GM18861 (cell line): Measurements from ENCODE around the gene KLHDC7A.
"Not testable (repeated sequence)": the region's sequence is repeated elsewhere in the genome, so short reads cannot be mapped to it uniquely, and the experiment has no call there.

ENCODE experiments used
- ATAC-seq: cut with Tn5 transposase; IDR thresholded peaks from one replicate; pipeline ENCODE4 v1.9.1; 2021; ENCODE audit not compliant: unreplicated experiment

KLHDC7A gene

DNA sequence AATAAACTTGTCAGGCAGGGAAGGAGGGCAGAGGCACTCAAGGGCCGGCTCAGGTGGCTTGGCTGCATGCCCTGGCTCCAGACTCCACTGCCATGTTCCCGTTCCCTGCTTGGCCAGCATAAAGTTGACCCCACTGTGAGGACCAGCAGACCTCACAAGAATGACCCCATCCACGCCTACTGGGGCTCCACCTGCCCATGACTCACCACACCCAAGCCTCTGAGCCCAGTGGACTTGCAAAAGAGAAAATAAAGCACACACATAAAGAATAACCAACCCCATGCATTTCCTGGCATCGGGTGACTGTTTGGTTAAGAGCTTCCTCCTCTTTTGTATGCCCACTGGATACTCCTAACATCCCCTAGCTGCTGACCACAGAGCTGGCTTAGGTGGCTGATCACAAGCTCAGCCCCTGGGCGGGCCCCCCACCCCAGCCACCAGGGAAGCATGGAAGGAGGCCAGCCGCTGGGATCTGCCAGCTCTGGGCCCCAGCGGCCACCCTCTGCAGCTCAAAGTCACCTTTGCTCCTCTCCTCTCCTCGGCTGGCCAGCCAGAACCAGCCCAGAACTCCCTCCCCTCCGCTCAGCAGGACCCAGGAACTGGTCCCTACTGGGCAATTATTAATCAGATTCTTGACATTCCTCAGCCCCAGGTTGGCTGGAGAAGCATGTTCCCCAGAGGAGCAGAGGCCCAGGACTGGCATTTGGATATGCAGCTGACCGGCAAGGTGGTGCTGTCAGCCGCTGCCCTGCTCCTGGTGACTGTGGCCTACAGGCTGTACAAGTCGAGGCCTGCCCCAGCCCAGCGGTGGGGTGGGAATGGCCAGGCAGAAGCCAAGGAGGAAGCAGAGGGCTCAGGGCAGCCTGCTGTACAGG lies at the start of gene KLHDC7A:
Gene KLHDC7A, plus strand, starts transcription at position 616 of the 875 bp plus-strand sequence. Its CDS starts 52 bp downstream, at position 668.
- ATAC-seq = no peak

DNA sequence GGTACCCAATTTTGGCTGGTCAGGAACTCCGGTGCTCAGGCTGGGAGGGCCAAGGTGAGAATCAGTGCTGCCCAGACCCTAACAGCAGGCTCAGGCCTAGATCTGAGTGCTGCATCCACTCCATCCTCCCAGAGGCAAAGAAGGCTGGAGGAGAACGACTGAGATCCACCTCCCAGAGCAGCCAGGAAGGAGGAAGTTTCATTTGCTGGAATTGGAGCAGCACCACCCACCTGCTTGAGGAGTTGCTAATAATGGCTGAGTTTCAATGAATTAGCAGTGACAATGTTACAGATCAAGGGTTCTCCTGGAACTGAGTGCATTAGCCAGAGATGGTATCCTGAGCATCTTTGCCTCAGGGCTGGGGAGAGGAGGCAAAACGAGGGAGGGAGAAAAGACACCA lies 46.7 kb upstream of the KLHDC7A start:
- ATAC-seq = no peak

DNA sequence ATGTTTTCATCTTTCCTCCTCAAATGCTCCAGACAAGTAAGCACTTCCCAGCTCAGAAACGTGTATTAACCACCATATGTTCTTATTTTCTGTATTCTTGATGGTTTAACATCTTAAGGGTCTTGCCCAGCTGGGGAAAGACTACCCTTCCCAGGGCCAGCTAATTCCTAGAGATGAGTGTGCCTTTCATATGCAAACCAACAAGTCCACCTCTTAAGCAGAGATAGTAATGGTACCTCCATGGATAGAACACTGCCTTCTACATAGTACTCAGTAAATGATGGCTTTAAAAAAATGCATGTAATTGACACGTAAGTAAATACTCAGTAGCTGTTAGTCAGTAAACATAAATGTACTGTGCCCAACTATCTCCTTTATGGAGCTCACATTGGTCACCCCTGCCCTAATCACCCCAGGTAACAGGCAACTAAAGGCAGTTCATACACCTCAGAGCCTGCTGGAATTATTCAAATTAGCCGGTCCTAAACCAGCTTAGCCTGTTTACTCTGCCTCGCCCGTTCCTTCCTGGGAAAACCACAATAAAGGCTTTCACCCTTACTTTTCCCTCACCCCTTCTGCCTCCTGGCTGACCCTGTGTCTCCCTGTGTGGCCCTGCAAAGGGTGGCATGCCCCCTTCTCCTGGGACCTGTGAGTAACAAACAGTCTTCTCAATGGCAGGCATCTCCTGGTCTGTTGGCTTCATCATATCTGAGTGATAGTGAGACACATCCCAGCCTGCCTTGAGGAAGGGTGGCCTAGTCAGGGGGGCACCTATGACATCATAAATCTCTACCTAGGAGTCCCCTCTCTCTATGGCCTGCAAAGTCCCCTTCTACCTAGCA lies 40.1 kb upstream of the KLHDC7A start:
- no peak for ATAC-seq

DNA sequence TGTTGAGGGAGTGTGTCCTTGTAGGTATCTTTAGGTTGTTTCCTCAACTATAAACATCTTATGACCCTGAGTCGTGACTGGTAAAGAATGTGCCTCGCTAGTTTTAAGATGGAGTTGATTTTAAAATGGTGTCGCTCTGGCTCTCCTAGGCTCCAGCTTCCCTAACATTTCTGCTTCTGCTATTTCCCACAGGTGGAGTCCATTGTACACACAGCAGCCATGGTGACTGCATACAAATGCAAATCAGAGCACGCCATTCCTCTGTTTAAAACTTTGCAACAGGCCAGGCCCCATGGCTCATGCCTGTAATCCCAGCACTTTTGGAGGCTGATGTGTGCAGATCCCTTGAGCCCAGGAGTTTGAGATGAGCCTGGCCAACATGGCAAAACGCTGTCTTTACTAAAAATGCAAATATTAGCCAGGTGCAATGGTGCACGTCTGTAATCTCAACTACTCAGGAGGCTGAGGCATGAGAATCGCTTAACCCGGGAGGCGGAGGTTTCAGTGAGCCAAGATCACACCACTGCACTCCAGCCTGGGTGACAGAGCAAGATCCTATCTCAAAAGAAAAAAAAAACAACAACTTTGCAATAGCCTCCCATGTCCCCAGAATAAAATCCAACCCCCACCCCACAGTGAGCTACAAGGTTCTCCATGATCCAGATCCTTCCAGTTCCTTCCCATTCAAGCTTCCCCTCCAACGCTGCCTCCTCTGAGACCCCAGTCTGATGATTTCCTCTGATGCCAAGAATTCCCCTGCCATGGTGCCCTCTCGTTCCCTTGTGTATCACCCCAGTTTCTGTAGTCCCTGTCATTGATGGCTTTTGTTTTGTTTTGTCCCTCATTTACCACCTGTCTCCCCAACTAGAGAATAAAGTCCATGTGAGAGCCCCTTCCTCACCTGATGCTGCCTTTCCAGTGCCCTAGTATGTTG lies 36.9 kb upstream of the KLHDC7A start:
- no peak for ATAC-seq

DNA sequence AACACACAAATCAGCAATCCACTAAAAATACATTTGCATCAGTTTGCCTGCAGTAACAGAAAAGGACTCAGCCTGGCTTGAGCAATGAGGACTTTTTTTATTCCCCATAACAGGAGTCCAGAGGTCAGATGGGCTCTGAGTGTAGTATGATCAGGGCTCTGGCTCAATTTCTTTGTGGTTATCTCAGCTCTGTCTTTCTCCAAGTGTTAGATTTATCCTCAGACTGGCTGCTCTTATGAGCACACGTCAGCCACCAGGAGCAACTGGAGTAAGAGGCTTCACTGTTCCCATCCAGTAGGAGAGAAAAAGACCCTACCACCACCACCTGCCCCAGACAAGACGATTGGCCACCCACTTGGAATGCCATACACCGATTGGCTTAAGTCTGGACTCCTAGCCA lies 36.2 kb upstream of the KLHDC7A start:
- ATAC-seq = no peak

DNA sequence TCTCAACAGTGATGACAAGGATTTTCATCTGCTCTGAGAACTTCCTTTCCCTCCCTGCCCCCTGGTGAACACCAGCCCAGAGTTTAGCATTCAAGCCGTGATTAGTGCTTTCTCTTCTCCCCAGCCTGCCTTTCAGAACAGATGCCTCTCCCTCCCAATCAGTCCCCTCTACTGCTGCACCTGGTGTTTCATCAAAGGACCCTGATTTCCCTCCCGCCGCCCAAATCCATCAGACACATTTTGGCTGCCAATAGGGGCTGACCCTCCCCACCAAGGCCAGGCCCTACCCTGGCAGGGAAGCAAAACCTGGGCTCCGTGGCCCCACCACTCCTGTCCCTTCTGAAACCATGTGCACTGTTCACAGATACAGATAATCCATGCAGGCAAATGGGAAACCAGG lies 34.0 kb upstream of the KLHDC7A start:
- ATAC-seq = no peak

DNA sequence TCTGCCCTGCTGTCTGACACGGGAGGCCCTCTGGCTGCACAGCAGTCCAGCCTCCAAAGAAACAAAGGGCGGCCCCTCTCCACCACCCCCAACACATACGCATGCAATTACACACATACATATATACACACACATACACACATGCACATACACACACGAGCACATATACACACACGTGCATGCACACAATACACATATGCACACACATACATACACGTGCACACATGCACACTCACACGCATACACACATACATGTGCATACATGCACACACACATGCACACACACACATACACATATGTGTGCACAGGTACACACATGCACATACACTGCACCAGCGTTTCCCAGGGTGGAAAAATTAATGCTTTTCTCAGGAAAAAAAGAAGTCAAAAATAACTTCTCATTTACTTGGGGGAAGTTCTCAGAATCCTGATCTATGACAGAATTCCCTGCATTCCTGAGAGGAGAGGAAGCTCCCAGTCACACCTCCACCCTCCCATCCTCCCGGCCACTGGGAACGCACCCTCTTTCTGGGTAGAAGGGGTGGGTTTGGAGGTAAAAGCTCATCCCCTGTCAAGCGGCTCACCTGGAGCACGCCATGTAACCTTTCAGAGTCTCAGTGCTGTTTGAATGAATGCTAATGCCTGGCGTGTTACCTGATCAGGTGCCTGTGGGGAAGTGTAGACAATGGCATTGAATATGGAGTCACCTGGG lies 33.1 kb upstream of the KLHDC7A start:
- no peak for ATAC-seq

DNA sequence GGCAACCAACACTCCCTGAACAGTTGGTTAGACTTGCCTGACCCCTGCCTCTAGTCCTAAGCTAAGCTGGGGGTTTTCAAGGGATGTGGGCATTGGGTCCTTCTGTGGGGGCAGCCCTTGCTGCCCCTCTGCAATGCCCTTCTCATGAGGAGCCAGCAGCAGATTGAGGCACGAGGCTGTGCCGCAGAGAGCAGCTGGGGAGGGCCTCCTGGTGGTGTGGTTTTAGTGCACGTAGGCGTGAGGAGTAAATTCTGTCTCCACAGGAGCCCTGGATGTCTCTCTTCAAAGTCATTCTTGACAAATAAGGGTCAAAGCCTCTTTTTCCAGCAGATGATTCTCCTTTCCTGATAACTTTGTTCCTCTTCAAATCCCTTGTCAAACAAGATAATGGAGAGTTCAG lies 31.8 kb upstream of the KLHDC7A start:
- ATAC-seq = no peak

DNA sequence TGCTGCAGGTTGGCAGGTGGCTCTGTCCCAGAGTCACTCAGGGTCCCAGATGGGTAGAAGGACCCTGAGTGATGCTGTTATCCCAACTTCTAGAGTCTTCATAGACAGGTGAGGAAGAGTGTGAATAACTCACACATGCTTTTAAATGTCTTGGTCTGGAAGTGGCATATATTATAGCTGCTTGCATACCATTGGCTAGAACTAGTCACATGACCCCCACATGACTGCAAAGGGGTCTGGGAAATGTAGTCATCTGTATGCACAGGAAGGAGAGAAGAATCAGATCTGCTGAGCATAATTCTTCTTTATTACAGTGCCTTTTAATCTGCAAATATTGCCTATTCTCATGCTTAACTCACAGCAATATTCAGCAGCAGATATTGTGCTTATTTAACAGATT lies 28.2 kb upstream of the KLHDC7A start:
- no peak for ATAC-seq

DNA sequence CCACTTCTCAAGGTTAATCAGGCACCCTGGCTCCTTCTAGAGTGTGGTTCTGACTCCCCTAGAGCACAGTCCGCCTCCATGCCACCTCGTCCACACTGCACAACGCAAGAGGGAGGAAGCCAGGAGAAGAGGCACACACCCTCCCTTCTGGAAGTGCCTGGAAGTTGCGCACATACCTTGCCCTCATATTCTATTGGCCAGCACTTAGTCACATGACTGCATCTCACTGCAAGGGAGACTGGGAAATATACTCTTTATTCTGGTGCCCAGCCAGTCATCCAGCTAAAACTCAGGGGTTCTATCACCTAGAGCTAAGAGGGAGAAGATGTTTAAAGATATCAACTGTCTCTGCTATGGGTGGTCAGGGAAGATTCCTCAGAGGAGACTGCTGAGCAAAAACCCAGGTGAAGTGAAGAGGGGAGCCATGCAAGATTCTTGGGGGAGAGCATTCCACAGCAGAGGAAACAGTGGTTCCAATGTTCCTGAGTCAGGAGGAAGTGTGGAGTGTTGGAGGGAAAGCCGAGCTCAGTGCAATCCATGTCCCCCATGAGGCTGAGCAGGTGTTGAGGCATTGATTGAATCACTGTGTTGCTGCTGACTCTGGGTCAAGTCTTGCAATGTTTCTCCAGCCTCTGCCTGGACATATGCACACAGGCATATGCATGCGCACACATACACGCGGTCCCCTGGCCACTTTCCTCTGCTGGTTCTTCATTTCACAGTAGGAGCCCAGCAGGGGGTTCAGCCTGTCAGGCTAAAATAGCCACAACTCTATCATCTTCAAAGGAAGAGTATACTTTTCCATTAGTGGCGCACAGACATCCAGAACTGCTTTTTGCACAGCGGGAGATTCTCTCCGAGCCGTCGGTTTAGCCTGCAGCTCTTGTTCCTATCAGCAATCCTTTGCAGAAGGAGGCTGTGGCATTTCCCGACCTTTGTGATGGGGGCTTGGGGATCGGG lies 22.3 kb upstream of the KLHDC7A start:
- no peak for ATAC-seq

DNA sequence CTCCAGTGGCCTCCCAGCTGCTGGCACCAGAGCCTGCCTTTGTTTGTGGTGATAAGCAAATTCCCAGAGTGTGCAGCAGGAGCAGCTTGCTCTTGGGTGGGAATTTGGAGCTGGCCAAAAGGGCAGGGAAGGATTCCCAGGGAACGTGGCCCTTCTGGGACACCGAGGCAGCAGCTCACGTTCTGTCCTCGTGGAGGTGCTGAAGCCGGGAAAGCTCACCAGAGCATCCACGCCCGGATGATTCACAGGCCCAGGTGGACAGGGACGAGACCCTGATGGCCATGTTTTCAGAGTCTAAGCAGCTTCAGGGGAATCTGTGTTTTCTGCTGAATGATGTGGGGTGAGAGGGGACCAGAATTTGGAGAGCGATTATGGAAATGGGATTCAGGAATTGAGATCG lies 19.1 kb upstream of the KLHDC7A start:
- no peak for ATAC-seq

DNA sequence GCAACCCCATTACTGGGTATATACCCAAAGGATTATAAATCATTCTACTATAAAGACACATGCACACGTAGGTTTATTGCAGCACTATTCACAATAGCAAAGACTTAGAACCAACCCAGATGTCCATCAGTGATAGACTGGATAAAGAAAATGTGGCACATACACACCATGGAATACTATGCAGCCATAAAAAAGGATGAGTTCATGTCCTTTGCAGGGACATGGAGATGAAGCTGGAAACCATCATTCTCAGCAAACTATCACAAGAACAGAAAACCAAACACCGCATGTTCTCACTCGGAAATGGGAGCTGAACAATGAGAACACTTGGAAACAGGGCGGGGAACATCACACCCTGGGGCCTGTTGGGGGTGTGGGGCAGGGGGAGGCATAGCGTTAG lies 18.2 kb upstream of the KLHDC7A start:
- ATAC-seq = not testable (repeated sequence)

DNA sequence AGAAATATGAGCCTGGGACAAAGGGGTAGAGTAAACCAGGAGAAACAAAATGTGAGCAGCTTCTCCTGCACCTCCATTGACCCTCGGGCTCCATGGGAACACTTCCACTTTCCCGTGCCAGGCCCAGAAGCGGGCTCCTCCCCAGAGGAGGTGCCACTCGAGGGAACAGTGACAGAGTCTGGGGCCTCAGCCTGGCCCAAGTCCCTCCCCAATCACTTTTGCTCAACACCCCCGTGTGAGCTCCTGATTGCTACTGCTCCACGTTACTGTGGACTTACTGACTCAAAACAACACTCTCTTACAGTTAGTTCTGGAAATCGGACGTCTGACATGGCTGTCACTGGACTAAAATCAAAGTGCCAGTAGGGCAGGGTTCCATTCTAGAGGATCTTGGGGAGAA lies 17.7 kb upstream of the KLHDC7A start:
- no peak for ATAC-seq

DNA sequence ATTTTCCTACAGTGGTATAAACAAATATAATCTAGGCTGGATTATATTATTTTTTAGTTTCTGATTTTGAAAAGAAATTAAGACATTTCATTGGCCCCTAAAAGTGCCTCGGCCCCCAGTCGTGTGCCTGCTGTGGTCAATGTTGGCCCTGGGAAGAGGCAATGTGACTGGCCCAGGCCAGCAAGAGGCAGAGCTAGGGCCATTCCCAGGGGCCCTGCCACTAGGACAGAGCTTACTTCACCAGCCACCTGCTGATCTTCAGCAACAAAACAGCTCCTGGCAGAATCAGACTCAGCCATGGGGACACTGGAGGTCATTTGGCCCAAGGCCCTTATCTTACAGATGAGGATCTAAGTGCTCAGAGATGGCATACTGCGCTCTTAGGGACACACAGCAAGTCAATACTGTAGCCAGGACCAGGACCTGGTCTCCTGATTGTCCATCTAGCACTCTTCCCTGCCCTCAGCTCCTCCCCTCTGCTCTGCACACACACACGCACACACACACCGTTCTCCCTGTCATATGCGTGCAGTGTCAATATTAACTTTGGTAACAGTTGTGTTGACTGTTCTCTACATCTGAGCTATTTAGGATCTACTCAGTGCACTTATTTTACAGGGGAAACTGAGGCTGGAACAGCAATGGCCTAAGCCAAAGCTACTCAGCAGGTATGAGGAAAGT lies 16.6 kb upstream of the KLHDC7A start:
- no peak for ATAC-seq

DNA sequence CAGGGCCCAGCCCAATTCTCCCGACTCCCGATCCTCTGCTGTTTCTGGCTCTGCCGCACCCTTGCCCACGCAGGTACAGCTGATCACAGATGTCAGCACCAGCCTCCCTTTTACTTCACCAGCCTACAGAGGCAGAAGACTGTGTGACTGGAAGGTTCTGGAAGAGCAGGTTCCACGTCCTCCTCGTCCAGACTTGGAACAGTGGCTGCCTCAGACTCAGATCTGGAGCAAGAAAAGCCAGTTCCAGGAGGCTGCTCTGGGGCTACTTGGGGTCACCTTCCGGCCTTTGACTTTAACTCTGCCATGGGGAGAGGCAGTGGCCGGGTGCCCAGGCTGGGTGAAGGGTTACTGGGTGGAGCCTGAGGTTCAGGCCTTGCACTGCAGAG lies 16.1 kb upstream of the KLHDC7A start:
- no peak for ATAC-seq

DNA sequence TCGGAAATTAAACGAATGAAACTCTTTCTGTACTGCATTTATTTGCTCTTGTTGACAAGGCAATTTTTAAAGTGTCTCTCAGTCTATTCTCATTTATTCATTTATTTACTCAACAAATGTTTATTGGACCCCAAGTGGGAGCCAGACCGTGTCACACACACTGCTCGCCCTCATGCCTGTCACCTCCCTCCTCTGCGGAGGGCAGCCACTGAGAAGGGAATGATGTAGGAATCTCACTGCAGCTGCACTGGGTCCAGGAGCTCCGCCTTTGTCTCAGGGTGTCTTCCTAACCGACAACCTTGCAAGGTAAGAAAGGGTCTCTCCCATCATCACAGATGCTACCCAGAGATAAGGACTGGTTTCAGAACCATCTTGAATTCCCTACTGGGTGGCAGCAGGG lies 14.1 kb upstream of the KLHDC7A start:
- no peak for ATAC-seq

DNA sequence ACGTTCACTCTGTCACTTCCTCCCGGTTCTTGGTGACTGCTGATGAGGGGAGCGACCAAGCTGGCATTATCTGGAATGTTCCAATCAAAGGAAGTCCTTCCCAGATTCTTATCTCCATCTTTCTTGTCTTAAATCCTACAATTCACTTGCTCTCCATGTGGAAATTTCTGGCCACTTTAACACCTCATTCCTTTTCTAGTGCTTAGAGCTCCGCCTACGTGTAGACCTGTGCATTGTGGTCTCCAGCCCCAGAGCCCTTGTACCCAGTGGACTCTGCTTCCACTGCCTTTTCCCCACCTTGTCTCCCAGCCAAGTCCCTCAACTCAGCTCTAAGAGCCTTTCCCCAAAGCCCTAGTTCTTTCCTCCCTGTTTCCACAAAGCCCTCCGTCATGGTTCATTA lies 12.2 kb upstream of the KLHDC7A start:
- no peak for ATAC-seq

DNA sequence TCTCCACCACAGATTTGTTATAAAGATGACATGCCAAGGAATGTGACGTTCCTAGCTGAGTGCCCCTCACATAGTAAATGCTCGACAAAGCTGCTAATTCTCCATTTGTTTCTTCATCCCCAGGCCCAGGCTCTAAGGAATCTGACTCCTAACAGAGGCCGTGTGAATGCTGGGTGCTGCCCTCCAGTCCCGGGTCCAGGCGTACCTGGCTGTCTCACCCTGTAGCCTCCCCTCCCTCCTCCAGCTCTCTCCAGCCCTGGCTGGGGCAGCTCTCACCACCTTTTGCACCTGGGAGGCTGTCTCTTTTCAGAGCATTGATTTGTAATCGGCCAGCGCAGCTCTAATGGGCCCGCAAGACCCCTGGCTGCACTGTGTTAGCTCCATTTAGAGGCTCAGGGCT lies 11.2 kb upstream of the KLHDC7A start:
- ATAC-seq = no peak
